PFSK-1 (cell line): ENCODE data around the gene GRM4.

Experiments used
- FOXP2 ChIP-seq: optimal IDR thresholded peaks from 2 replicates; pipeline ENCODE3; 2011; ENCODE audit warnings: borderline replicate concordance, control low read depth, inconsistent platforms; ENCODE audit not compliant: insufficient read depth; ENCODE audit errors: extremely low read length, extremely low read depth
- POLR2AphosphoS5 ChIP-seq: IDR thresholded peaks from 2 replicates; pipeline ENCODE4 v1.6.1; 2012; ENCODE audit warnings: low read depth, mild to moderate bottlenecking, control low read depth, low read length, moderate library complexity
- SIN3A ChIP-seq: IDR thresholded peaks from 2 replicates; pipeline ENCODE4 v1.6.1; 2012; ENCODE audit warnings: mild to moderate bottlenecking, low read length, moderate library complexity, borderline replicate concordance; ENCODE audit not compliant: insufficient read depth
- TAF1 ChIP-seq: IDR thresholded peaks from 2 replicates; pipeline ENCODE4 v1.6.1; 2012; ENCODE audit warnings: low read length, control low read depth, borderline replicate concordance; ENCODE audit not compliant: insufficient read depth
- TF ChIP-seq, protein P1 (sequence below), 2 experiments: IDR thresholded peaks; 2 replicates each; pipeline versions ENCODE4 v1.6.1 to v1.8.0; 2011 to 2012; ENCODE audit warnings: low read depth in 2 of 2, low read length in 2 of 2, control low read depth in 1 of 2, inconsistent platforms in 1 of 2, mild to moderate bottlenecking in 1 of 2, moderate library complexity in 1 of 2; ENCODE audit not compliant: insufficient read depth in 1 of 2

Gene GRM4

GRCh38 chr6:34075906-34076305, 70.0 kb downstream of the GRM4 start:
- no peak for TF ChIP-seq SIN3A
- TF ChIP-seq POLR2AphosphoS5, result no peak
- TF ChIP-seq, protein P1, sequence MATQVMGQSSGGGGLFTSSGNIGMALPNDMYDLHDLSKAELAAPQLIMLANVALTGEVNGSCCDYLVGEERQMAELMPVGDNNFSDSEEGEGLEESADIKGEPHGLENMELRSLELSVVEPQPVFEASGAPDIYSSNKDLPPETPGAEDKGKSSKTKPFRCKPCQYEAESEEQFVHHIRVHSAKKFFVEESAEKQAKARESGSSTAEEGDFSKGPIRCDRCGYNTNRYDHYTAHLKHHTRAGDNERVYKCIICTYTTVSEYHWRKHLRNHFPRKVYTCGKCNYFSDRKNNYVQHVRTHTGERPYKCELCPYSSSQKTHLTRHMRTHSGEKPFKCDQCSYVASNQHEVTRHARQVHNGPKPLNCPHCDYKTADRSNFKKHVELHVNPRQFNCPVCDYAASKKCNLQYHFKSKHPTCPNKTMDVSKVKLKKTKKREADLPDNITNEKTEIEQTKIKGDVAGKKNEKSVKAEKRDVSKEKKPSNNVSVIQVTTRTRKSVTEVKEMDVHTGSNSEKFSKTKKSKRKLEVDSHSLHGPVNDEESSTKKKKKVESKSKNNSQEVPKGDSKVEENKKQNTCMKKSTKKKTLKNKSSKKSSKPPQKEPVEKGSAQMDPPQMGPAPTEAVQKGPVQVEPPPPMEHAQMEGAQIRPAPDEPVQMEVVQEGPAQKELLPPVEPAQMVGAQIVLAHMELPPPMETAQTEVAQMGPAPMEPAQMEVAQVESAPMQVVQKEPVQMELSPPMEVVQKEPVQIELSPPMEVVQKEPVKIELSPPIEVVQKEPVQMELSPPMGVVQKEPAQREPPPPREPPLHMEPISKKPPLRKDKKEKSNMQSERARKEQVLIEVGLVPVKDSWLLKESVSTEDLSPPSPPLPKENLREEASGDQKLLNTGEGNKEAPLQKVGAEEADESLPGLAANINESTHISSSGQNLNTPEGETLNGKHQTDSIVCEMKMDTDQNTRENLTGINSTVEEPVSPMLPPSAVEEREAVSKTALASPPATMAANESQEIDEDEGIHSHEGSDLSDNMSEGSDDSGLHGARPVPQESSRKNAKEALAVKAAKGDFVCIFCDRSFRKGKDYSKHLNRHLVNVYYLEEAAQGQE (IDR thresholded peaks at IDR 0.05; ENCODE audit: insufficient read depth in 1 of 2, low read depth in 2 of 2, low read length in 2 of 2), result no peak

- TF ChIP-seq POLR2AphosphoS5, result no peak
Measured at GRCh38 chr6:34074064-34074742, 71.7 kb downstream of the GRM4 start.

- TF ChIP-seq POLR2AphosphoS5 (no peak), FOXP2 (no peak), TAF1 (no peak), SIN3A (no peak)
- TF ChIP-seq, protein P1 (IDR thresholded peaks at IDR 0.05; ENCODE audit: insufficient read depth in 1 of 2, low read depth in 2 of 2, low read length in 2 of 2), result no peak
Measured at GRCh38 chr6:34073540-34073939, 72.3 kb downstream of the GRM4 start.

DNA sequence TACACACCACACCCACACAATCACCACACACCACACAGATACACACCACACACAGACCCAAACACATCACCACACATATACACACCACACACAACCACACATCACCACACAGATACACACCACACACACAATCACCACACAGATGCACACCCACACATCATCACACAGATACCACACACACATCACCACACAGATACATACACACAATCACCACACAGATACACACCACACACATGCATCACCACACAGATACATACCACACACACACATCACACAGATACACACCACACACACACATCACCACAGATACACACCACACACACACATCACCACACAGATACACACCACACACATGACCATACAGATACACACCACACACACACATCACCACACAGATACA, 73.2 kb downstream of the GRM4 start:
- TF ChIP-seq, protein P1 (IDR thresholded peaks at IDR 0.05; ENCODE audit: insufficient read depth in 1 of 2, low read depth in 2 of 2, low read length in 2 of 2), result no peak
- TF ChIP-seq SIN3A, result no peak
- TF ChIP-seq FOXP2, result no peak
- TF ChIP-seq POLR2AphosphoS5, result no peak
- no peak for TF ChIP-seq TAF1

DNA sequence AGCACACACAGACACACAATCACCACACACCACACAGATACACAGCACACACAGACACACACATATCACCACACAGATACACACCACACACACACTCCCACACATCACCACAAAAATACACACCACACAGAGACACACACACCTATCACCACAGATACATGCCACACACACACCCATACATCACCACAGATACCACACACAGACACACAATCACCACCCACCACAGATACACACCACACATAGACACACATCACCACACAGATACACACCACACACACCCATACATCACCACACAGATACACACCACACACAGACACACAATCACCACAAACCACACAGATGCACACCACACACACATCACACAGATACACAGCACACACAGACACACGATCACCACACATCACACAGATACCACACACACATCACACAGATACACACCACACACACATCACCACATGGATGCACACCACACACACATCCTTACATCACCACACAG, 74.0 kb downstream of the GRM4 start:
- TF ChIP-seq FOXP2, result no peak
- TF ChIP-seq TAF1, result no peak
- no peak for TF ChIP-seq POLR2AphosphoS5
- no peak for TF ChIP-seq SIN3A
- TF ChIP-seq, protein P1 (IDR thresholded peaks at IDR 0.05; ENCODE audit: insufficient read depth in 1 of 2, low read depth in 2 of 2, low read length in 2 of 2), result no peak
